DMS 273 treated with DMSO at 0.1 percent for 48 hours (cell line): ENCODE data around the gene HADH.
"Not testable (repeated sequence)": the region's sequence is repeated elsewhere in the genome, so short reads cannot be mapped to it uniquely, and the experiment has no call there.

Experiments
- DNase-seq: peaks from one replicate; lab custom pipeline; 2025; lab: John Stamatoyannopoulos, UW

HADH gene

GRCh38 chr4:108031427-108032083 lies 41.9 kb downstream of the HADH start:
- no peak for DNase-seq

- no peak for DNase-seq
These were observed 43.7 kb downstream of the HADH start for GRCh38 chr4:108033348-108033747.

GRCh38 chr4:108034565-108034964 lies 44.9 kb downstream of the HADH start:
- no peak for DNase-seq

- no peak for DNase-seq
These were observed 46.0 kb downstream of the HADH start for GRCh38 chr4:108035691-108036090.

GRCh38 chr4:108036213-108036612 lies 46.5 kb downstream of the HADH start:
- DNase-seq: no peak

- no peak for DNase-seq
These were observed 48.2 kb downstream of the HADH start for GRCh38 chr4:108037884-108038283.

GRCh38 chr4:108042927-108043326 lies 53.2 kb downstream of the HADH start:
- DNase-seq: no peak

- no peak for DNase-seq
These were observed 53.8 kb downstream of the HADH start for GRCh38 chr4:108043526-108043925.

- DNase-seq: no peak
These were observed 55.4 kb downstream of the HADH start for GRCh38 chr4:108044951-108045686.

GRCh38 chr4:108045687-108046024 lies 56.0 kb downstream of the HADH start:
- no peak for DNase-seq

- no peak for DNase-seq
These were observed 57.5 kb downstream of the HADH start for GRCh38 chr4:108047199-108047598.

GRCh38 chr4:108048157-108048556 lies 58.5 kb downstream of the HADH start:
- no peak for DNase-seq

GRCh38 chr4:108048997-108049396 lies 59.3 kb downstream of the HADH start:
- no peak for DNase-seq

GRCh38 chr4:108049406-108049805 lies 59.7 kb downstream of the HADH start:
- DNase-seq: no peak

GRCh38 chr4:108050166-108051111 lies 60.8 kb downstream of the HADH start:
- not testable (repeated sequence) for DNase-seq

GRCh38 chr4:108051343-108051742 lies 61.7 kb downstream of the HADH start:
- DNase-seq: no peak

GRCh38 chr4:108052558-108053120 lies 63.0 kb downstream of the HADH start:
- no peak for DNase-seq

GRCh38 chr4:108053251-108053711 lies 63.6 kb downstream of the HADH start:
- no peak for DNase-seq

GRCh38 chr4:108054025-108054638 lies 64.4 kb downstream of the HADH start:
- no peak for DNase-seq

GRCh38 chr4:108055787-108056186 lies 66.1 kb downstream of the HADH start:
- no peak for DNase-seq

- no peak for DNase-seq
These were observed 66.7 kb downstream of the HADH start for GRCh38 chr4:108056418-108056817.
